Esophagus muscularis mucosa (tissue), 3 donors: ENCODE results near the gene LIN52.

Experiments
- CTCF ChIP-seq, 3 experiments: fragments of 200-600 bp in 2 of 3; fragments of 450-650 bp in 1 of 3; sonication (generic) in 2 of 3; IDR thresholded peaks; one replicate each; pipeline ENCODE4 v1.5.1; 2017 to 2019; ENCODE audit warnings: antibody characterized with exemption in 3 of 3, mild to moderate bottlenecking in 2 of 3, moderate library complexity in 1 of 3
- POLR2A ChIP-seq: fragments of 450-650 bp; IDR thresholded peaks from one replicate; pipeline ENCODE4 v1.6.1; 2017; ENCODE audit warnings: antibody characterized with exemption, moderate library complexity, mild to moderate bottlenecking, low read depth

DNA sequence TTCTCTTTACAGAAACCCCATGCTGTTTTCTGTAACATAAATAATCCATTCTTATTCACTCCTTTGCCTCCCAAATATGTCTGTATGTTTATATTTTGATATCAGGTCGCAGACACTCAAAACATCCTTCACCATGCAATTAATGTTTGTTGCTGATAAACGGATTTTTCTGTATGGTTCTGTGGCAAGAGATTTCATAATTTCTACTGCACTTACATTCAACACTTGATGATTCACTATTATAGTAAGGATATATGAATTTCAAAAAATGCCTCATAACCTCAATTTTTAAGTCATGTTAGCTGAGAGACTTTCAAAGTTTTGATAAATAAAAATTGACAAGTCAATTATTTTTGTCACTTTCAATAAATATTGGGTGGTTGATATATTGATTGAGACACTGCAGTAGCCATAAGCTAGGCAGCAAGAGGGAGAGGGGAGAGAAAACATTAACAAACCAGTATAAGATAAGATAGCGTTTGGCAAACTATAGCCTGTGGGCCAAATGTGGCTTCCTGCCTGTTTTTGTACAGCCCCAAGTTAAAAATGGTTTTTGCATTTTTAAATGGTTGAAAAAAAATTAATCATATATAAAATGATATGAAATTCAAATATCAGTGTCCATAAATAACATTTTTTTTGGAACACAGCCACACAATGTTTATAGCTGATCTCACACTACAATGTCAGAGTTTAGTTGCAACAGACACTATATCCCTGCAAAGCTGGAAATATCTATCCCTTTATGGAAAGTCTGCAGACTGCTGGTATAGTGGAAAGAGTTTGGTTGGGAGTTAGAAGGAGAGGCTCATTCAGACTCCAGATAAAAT, 18.8 kb upstream of the LIN52 start:
- TF ChIP-seq CTCF (IDR thresholded peaks at IDR 0.05) (no peak), POLR2A (no peak)
